IPS DF 6.9 (cell line): ENCODE measurements around the gene CD7.

ENCODE experiments used
- DNase-seq: peaks from one replicate; pipeline ENCODE4 v3.0.0-alpha.2; 2013; ENCODE audit warnings: low read depth, low spot score
- H3K27ac ChIP-seq: one replicate; pipeline ENCODE4 v1.5.1; 2013; ENCODE audit warnings: low read length, control low read depth
- H3K27me3 ChIP-seq: 2 replicates; pipeline ENCODE4 v1.6.1; 2013; ENCODE audit warnings: mild to moderate bottlenecking, low read length; ENCODE audit not compliant: control insufficient read depth, insufficient read depth
- H3K36me3 ChIP-seq: 2 replicates; pipeline ENCODE4 v1.6.1; 2013; ENCODE audit warnings: low read length; ENCODE audit not compliant: control insufficient read depth, insufficient read depth
- H3K4me1 ChIP-seq: 2 replicates; pipeline ENCODE4 v1.6.1; 2013; ENCODE audit warnings: low read length; ENCODE audit not compliant: control insufficient read depth, insufficient read depth
- H3K4me3 ChIP-seq: 2 replicates; pipeline ENCODE4 v1.5.1; 2013; ENCODE audit warnings: mild to moderate bottlenecking, low read length
- H3K9me3 ChIP-seq: 2 replicates; pipeline ENCODE4 v1.6.1; 2013; ENCODE audit warnings: low read length, inconsistent platforms; ENCODE audit not compliant: control insufficient read depth, insufficient read depth
- WGBS: extraction: QIAGEN DNeasy Blood & Tissue Kit; methylation state at CpG from one replicate; pipeline ENCODE4 v1.1.7; 2013; ENCODE audit warnings: mixed read lengths, missing lambda C conversion rate; ENCODE audit not compliant: insufficient read length, insufficient coverage; 5-methylcytosine and 5-hydroxymethylcytosine counted together

The CD7 gene

GRCh38 chr17:82325286-82326180 lies 8.1 kb upstream of the CD7 start:
- H3K27me3 ChIP-seq, result no peaks in the 10 kb centered on the region
- peaks cover 4% of the 10 kb centered on the region for H3K4me1 ChIP-seq
- H3K4me3 ChIP-seq, result no peak overlapping the region
- H3K27ac ChIP-seq, result no peak overlapping the region
- WGBS, result no CpG with 5 or more reads among the region's 30 CpGs
- H3K36me3 ChIP-seq, result no peaks in the 10 kb centered on the region
- DNase-seq, result no peak
- no peaks in the 10 kb centered on the region for H3K9me3 ChIP-seq

- Histone ChIP-seq H3K27ac (no peak overlapping the region), H3K27me3 (no peaks in the 10 kb centered on the region), H3K4me3 (no peak overlapping the region), H3K36me3 (no peaks in the 10 kb centered on the region), H3K9me3 (no peaks in the 10 kb centered on the region), H3K4me1 (peaks cover 4% of the 10 kb centered on the region)
- DNase-seq, result no peak
- WGBS, result no CpG with 5 or more reads among the region's 25 CpGs
These were observed 7.3 kb upstream of the CD7 start for GRCh38 chr17:82324566-82325285.

- Histone ChIP-seq H3K9me3 (no peaks in the 10 kb centered on the region), H3K4me1 (peaks cover 4% of the 10 kb centered on the region), H3K27me3 (no peaks in the 10 kb centered on the region), H3K36me3 (no peaks in the 10 kb centered on the region), H3K4me3 (no peak overlapping the region), H3K27ac (no peak overlapping the region)
- no CpG with 5 or more reads among the region's 21 CpGs for WGBS
- no peak for DNase-seq
These were observed 6.3 kb upstream of the CD7 start for GRCh38 chr17:82323514-82324234.

- H3K9me3 ChIP-seq, result no peaks in the 10 kb centered on the region
- no peaks in the 10 kb centered on the region for H3K36me3 ChIP-seq
- H3K27ac ChIP-seq, result no peak overlapping the region
- H3K27me3 ChIP-seq, result no peaks in the 10 kb centered on the region
- WGBS, result no CpG with 5 or more reads among the region's 28 CpGs
- H3K4me1 ChIP-seq, result peaks cover 2% of the 10 kb centered on the region
- no peak for DNase-seq
- no peak overlapping the region for H3K4me3 ChIP-seq
These were observed 5.4 kb upstream of the CD7 start for GRCh38 chr17:82322526-82323453.

GRCh38 chr17:82321947-82322466 lies 4.6 kb upstream of the CD7 start:
- Histone ChIP-seq H3K4me1 (peaks cover 2% of the 10 kb centered on the region), H3K4me3 (no peak overlapping the region), H3K27ac (no peak overlapping the region), H3K9me3 (no peaks in the 10 kb centered on the region), H3K36me3 (no peaks in the 10 kb centered on the region), H3K27me3 (no peaks in the 10 kb centered on the region)
- DNase-seq, result no peak
- no CpG with 5 or more reads among the region's 21 CpGs for WGBS

- H3K4me3 ChIP-seq, result no peak overlapping the region
- no peak overlapping the region for H3K27ac ChIP-seq
- H3K4me1 ChIP-seq, result no peaks in the 10 kb centered on the region
These were observed 3.8 kb upstream of the CD7 start for GRCh38 chr17:82320956-82321927.

GRCh38 chr17:82320140-82320840 lies 2.9 kb upstream of the CD7 start:
- Histone ChIP-seq H3K27ac (no peak overlapping the region), H3K9me3 (no peaks in the 10 kb centered on the region), H3K27me3 (no peaks in the 10 kb centered on the region), H3K4me3 (no peak overlapping the region), H3K4me1 (no peaks in the 10 kb centered on the region), H3K36me3 (no peaks in the 10 kb centered on the region)
- no CpG with 5 or more reads among the region's 26 CpGs for WGBS
- no peak for DNase-seq

More at GRCh38 chr17:82320956-82321927, 3.8 kb upstream of the CD7 start:
- Histone ChIP-seq H3K9me3 (no peaks in the 10 kb centered on the region), H3K27me3 (no peaks in the 10 kb centered on the region), H3K36me3 (no peaks in the 10 kb centered on the region)
- DNase-seq, result no peak
- no CpG with 5 or more reads among the region's 65 CpGs for WGBS

- Histone ChIP-seq H3K27ac (no peak overlapping the region), H3K4me3 (no peak overlapping the region), H3K9me3 (no peaks in the 10 kb centered on the region), H3K4me1 (no peaks in the 10 kb centered on the region), H3K27me3 (no peaks in the 10 kb centered on the region), H3K36me3 (no peaks in the 10 kb centered on the region)
- WGBS, result no CpG with 5 or more reads among the region's 35 CpGs
- no peak for DNase-seq
These were observed 2.2 kb upstream of the CD7 start for GRCh38 chr17:82319619-82320062.
